Activated naive CD4-positive, alpha-beta T cell treated with Interleukin-2 at 50 U/mL for 16 hours (primary cell): ENCODE data around the gene KIF1B.
"Not testable (repeated sequence)": the region's sequence is repeated elsewhere in the genome, so short reads cannot be mapped to it uniquely, and the experiment has no call there.

Source experiments
- DNase-seq: peaks from one replicate; pipeline ENCODE4 v3.0.0-alpha.2; 2020

Gene KIF1B

GRCh38 chr1:10196976-10197375 lies 13.4 kb upstream of the KIF1B start:
- no peak for DNase-seq

- no peak for DNase-seq
Measured at GRCh38 chr1:10200620-10201019, 9.8 kb upstream of the KIF1B start.

- DNase-seq, result no peak
Measured at GRCh38 chr1:10204003-10204642, 6.2 kb upstream of the KIF1B start.

- not testable (repeated sequence) for DNase-seq
Measured at GRCh38 chr1:10205206-10205605, 5.2 kb upstream of the KIF1B start.

GRCh38 chr1:10207810-10208209 lies 2.6 kb upstream of the KIF1B start:
- no peak for DNase-seq

- no peak for DNase-seq
Measured at GRCh38 chr1:10208537-10208936, 1.8 kb upstream of the KIF1B start.

- DNase-seq, result no peak
Measured at GRCh38 chr1:10209590-10209904, 823 bp upstream of the KIF1B start.

GRCh38 chr1:10210841-10211804 lies 753 bp downstream of the KIF1B start:
- peak; percentile 23 for DNase-seq

- DNase-seq, result no peak
Measured at GRCh38 chr1:10211805-10212410, 1.5 kb downstream of the KIF1B start.

- DNase-seq, result no peak
Measured at GRCh38 chr1:10212476-10212875, 2.1 kb downstream of the KIF1B start.

GRCh38 chr1:10213186-10213705 lies 2.9 kb downstream of the KIF1B start:
- no peak for DNase-seq

- DNase-seq, result no peak
Measured at GRCh38 chr1:10216090-10216749, 5.8 kb downstream of the KIF1B start.

- DNase-seq, result no peak
Measured at GRCh38 chr1:10217748-10218441, 7.5 kb downstream of the KIF1B start.

GRCh38 chr1:10220200-10220599 lies 9.8 kb downstream of the KIF1B start:
- no peak for DNase-seq

GRCh38 chr1:10220657-10221056 lies 10.3 kb downstream of the KIF1B start:
- not testable (repeated sequence) for DNase-seq

GRCh38 chr1:10225573-10225972 lies 15.2 kb downstream of the KIF1B start:
- no peak for DNase-seq

GRCh38 chr1:10228528-10228927 lies 18.2 kb downstream of the KIF1B start:
- DNase-seq, result no peak

GRCh38 chr1:10229903-10230302 lies 19.5 kb downstream of the KIF1B start:
- no peak for DNase-seq

GRCh38 chr1:10232163-10232562 lies 21.8 kb downstream of the KIF1B start:
- DNase-seq, result no peak

- no peak for DNase-seq
Measured at GRCh38 chr1:10236405-10237156, 26.2 kb downstream of the KIF1B start.

- DNase-seq, result no peak
Measured at GRCh38 chr1:10237157-10237539, 26.8 kb downstream of the KIF1B start.

GRCh38 chr1:10242135-10242534 lies 31.8 kb downstream of the KIF1B start:
- no peak for DNase-seq
